Stimulated activated CD4-positive, alpha-beta T cell treated with anti-CD3 and anti-CD28 coated beads, Interleukin-15, amount 100 ng/mL, for 24 hours (primary cell): ENCODE results near the gene KCNT2.

ENCODE experiments used
- DNase-seq: peaks from one replicate; pipeline ENCODE4 v3.0.0-alpha.2; 2020

KCNT2 gene

GRCh38 chr1:196387766-196388165 is 220.5 kb downstream of the KCNT2 start:
- DNase-seq = no peak

GRCh38 chr1:196385109-196385508 is 223.1 kb downstream of the KCNT2 start:
- DNase-seq = no peak

- no peak for DNase-seq
Observed at GRCh38 chr1:196382383-196382782, 225.9 kb downstream of the KCNT2 start.

GRCh38 chr1:196381544-196381943 is 226.7 kb downstream of the KCNT2 start:
- no peak for DNase-seq

- no peak for DNase-seq
Observed at GRCh38 chr1:196380316-196380715, 227.9 kb downstream of the KCNT2 start.

- DNase-seq = no peak
Observed at GRCh38 chr1:196377811-196378210, 230.4 kb downstream of the KCNT2 start.

GRCh38 chr1:196376630-196377328 is 231.5 kb downstream of the KCNT2 start:
- no peak for DNase-seq

GRCh38 chr1:196373798-196374197 is 234.4 kb downstream of the KCNT2 start:
- no peak for DNase-seq

GRCh38 chr1:196372896-196373536 is 235.2 kb downstream of the KCNT2 start:
- DNase-seq = no peak

- no peak for DNase-seq
Observed at GRCh38 chr1:196367838-196368237, 240.4 kb downstream of the KCNT2 start.

GRCh38 chr1:196366817-196367495 is 241.3 kb downstream of the KCNT2 start:
- DNase-seq = no peak

GRCh38 chr1:196361112-196361714 is 247.0 kb downstream of the KCNT2 start:
- DNase-seq = no peak

- no peak for DNase-seq
Observed at GRCh38 chr1:196357913-196358312, 250.3 kb downstream of the KCNT2 start.

- DNase-seq = no peak
Observed at GRCh38 chr1:196355206-196355786, 252.9 kb downstream of the KCNT2 start.

- DNase-seq = no peak
Observed at GRCh38 chr1:196344453-196344852, 263.8 kb downstream of the KCNT2 start.

- DNase-seq = no peak
Observed at GRCh38 chr1:196324345-196324744, 283.9 kb downstream of the KCNT2 start.

- no peak for DNase-seq
Observed at GRCh38 chr1:196323869-196324268, 284.4 kb downstream of the KCNT2 start.

GRCh38 chr1:196319301-196319700 is 288.9 kb downstream of the KCNT2 start:
- DNase-seq = no peak

- DNase-seq = no peak
Observed at GRCh38 chr1:196317535-196318522, 290.4 kb downstream of the KCNT2 start.

GRCh38 chr1:196312739-196313138 is 295.5 kb downstream of the KCNT2 start:
- no peak for DNase-seq

GRCh38 chr1:196309386-196309785 is 298.9 kb downstream of the KCNT2 start:
- DNase-seq = no peak

GRCh38 chr1:196308176-196308575 is 300.1 kb downstream of the KCNT2 start:
- DNase-seq = no peak
